HG03521 (cell line): ENCODE results near the gene C6orf52.
"Not testable (repeated sequence)": the region's sequence is repeated elsewhere in the genome, so short reads cannot be mapped to it uniquely, and the experiment has no call there.

Source experiments
- ATAC-seq: cut with Tn5 transposase; IDR thresholded peaks from one replicate; pipeline ENCODE4 v1.9.1; 2021; ENCODE audit warnings: mild to moderate bottlenecking, moderate library complexity; ENCODE audit not compliant: unreplicated experiment

C6orf52 gene

DNA sequence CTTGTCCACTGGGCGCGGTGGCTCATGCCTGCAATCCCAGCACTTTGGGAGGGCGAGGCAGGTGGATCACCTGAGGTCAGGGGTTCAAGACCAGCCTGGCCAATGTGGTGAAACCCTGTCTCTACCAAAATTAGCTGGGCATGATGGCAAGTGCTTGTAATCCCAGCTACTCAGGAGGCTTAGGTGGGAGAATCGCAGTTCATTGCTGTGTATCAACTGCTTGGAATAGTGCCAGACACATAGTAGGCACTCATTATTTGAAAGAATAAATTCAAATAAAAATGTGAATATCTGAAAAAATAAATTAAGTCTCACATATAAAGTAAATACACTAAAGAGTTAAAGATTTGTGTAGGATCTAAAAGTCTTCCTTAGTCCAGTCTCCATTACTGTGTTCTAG, 2.2 kb upstream of the C6orf52 start:
- no peak for ATAC-seq

DNA sequence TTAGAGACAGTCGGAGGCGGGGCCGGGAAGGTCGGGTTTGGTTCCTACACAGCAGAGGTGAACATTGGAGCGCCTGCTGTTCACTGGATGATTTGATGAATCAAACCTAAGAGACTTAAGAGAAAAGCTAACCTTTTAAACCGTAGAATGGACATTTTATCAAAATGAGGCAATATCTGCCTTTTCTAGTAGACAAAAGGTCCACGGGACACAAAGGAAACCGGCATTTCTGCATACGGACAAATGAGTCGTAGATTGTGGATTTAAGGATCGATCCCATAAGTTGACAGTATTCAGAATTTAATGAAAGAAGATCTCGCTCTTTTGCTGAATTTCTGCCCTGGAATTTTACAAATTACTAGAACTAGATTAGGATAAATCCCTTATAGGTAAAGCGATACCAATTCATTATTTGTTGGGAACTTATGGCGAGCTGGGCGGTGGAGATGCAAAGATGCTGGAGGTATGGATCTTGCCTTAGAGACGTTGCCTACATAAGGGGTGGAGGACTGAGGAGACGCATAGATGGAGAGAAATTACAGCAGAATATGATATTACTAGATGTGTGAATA, 756 bp upstream of the C6orf52 start:
- no peak for ATAC-seq

DNA sequence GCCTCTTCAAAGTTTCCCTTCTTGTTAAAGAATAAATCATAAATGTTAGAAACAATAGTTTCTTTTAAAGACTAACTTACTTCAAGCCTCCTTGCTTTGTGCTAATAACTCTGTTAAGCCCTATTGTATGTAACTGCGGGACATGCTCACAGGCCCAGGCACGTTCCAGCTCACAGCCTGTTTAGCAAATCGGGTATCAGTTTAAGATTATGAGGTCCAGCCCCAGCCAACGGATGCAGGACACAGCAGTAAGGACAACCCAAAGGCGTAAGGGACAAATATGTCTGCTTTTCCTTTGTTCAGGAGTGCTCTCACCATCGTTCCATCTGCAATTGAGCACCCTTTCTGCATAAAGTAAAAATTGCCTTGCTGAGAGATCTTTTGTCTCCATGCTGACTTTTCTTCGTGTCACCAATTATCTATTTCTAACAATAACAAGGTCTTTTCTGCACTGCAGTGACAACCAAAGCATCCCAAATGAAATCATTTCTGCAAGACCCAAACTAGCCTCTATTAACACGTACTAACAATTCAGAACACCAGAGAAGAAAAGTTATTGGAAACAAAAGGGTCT, 1.4 kb downstream of the C6orf52 start:
- no peak for ATAC-seq

DNA sequence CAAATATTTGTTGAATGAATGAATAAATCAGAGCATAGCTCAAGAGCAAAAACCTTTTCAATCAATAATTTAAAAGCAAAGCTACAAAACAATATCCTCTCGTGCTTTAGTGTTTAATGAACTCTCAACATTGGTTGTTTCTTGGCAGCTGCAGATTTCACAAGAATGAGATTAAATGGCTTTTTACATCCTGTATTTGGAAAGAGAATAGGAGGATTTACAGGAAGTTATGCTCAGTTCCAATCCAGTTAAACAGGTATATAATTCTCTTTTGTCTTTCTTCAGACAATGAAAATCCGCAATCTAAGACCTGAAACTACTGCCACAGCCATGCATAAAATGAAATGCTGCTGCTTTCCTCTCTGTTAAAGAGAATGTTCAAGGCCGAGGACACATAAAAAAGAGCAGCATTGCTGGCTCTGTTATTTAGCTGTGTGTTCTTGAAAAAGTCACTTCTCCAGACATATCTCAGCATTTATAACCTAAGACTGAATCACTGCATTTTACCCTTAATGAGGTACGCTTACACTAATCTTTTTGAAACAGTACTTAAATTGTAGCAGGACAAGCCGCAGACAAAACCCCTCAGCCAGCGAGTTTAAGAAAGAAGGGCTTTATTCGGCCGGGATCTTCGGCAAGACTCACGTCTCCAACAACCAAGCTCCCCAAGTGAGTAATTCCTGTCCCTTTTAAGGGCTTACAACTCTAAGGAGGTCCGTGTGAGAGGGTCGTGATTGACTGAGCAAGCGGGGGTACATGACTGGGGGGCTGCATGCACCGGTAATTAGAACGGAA, 3.6 kb downstream of the C6orf52 start:
- ATAC-seq: no peak

DNA sequence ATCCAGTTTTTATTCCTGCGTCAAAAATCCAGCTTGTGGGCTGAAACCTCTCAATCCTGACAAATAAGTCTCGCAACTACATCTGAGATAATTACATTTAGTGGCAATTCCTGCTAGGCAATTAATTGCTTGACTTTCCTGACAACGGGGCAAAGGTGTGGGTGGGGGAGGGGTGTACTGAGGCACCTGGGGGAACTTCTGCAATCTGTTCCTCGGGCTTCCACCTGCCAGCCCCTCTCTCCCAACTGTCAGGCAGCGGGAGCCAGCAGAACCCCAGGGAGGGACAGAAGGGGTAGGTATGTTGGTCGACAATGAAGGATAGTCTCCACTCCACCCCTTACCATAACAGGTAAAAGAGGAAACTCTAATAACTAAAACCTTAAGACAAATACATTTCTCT, 6.8 kb downstream of the C6orf52 start:
- no peak for ATAC-seq

DNA sequence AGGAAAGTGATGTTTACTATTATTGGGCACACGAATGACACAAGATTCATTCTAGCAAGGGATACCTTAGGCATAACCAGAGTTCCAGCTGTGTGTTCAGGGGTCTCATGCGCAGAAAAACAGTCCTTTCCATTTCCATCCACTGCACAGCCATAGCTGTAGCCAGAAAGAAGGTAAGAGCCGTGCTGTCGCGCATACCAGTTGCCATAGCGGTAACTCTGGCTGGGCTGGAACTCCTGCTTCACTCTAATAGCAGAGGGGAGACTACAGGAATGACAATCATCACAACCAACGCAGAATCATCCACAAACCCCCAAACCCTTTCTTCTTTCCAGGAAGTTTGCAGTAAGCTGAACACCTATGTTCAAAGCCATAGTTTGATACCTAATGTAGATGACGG, 7.5 kb downstream of the C6orf52 start:
- no peak for ATAC-seq

DNA sequence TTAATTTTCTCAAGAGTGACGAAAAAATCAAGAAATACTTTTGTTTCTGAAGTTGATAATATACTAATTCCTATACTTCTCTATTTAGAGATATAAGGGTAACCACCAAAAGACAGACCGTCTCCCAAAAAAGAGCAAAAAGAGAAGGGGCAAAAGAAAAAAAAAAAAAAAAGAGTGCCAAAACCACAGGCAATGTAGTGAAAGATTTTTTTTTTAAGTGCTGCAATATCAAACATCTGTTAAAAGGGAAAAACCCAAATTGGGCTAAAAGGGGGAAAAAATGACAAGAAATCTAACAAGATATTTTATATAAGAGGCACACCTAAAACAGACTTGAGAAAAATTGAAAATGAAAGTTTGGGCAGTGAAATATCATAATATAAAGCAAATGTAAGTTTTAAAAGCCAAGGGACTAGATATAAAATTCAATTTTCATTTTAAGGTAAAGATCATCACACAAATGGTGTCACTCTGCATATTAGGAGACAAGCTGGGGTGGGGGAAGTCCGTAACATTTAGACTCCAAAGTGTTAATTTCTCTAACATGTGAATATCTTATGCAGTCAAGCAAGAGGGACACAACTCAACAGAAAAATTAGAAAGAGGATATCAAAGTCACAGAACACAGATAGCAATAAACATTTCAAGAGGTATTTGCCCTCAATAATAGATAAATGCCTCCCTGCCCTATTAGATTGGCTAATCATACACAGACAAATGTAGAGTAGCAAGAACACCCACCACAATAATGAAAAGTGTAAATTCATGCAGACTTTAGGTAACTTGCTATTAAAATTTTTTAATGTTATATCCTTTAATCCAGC, 9.1 kb downstream of the C6orf52 start:
- no peak for ATAC-seq

DNA sequence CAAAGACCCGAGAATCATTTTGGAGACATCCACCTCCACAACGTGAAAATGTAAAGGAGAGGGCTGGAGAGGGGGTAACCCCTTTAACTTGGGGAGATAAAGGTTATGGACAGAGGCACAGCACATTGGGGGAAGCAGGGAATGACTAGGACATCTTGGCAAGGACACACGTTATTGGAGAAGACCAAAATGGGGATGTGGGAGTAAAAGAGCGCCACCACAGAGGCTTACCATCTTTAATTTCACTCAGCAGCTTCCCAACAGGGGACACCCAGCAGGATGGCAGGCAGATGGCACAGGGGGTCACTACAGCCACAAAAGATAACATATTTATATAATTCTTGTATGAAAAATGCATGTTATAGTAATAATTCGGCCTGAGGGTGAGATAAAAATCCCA, 9.8 kb downstream of the C6orf52 start:
- no peak for ATAC-seq

DNA sequence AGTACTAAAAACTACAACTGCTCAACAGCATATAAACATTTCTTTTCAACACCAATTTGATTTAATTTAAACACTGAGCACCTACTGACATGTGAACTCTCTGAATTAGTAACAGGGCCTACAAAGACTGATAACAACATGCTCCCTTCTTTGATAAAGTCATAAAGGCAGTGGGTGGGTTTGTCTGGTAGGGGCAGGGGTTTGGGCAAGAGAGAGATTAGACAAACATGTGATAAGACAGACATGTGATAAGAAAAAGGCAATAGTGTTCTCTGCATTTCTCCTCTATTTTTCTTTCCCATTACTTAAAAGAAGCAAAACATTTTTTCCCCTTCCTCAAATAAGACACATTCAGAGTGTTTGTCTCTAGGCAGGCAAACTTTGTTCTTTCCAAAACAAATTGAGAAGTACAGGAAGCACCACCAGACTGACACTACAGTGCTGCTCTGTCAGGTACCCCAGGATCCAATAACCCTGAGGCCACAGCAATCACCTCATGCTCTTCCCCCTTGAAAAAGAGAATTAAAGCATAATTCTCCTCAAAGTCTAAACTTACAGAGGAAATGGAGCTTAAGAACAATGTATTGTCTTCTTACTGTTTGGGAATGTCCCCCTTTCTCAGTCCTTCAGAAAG, 11.9 kb downstream of the C6orf52 start:
- no peak for ATAC-seq

DNA sequence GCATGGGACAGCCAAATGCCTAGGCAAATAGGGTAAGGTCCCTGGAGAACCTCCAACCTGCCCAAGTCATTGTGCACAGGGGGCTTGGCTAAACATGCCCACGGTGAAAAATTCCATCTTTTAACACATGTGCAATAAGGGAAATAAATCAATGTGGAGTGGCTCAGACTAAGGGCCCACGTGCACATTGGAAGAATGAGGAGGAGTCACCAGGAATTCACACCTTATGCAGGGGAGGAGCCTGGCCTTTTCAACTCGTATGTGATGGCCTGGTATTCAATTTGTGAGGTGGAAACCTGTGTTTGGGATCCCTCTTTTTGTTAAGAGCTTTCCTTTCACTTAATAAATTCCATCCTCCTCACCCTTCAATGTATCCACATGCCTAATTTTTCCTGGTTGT, 12.6 kb downstream of the C6orf52 start:
- ATAC-seq: no peak

DNA sequence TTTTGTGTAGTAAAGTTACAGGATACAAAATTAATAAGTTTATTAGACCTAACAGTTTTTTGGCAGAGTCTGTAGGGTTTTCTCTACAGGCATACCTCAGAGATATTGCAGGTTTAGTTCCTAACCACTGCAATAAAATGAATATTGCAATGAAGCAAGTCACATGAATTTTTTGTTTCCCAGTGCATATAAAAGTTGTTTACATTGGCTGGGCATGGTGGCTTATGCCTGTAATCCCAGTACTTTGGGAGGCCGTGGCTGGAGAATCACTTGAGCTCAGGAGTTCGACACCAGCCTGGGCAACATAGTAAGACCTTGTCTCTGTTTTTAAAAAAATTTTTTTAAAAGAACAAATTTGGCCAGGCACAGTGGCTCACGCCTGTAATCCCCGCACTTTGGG, 16.0 kb downstream of the C6orf52 start:
- no peak for ATAC-seq

DNA sequence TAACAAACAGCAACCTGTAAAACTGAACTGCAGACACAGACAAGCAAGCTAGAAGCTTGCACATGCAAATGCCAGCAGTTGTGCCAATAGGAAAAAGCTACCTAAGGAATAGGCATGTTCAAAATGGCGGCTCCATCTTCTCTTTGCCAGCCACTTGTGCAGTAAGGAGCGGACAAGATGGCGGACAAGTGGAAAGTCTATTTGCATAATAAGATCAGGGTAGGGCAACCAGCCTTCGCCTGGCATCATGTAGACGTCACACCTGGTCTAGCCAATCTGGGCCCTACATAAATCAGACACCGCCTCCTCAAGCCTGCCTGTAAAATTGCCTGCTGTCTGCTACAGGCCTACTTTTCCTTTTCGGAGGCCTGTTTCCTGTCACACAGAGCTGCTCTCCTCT, 18.0 kb downstream of the C6orf52 start:
- no peak for ATAC-seq

DNA sequence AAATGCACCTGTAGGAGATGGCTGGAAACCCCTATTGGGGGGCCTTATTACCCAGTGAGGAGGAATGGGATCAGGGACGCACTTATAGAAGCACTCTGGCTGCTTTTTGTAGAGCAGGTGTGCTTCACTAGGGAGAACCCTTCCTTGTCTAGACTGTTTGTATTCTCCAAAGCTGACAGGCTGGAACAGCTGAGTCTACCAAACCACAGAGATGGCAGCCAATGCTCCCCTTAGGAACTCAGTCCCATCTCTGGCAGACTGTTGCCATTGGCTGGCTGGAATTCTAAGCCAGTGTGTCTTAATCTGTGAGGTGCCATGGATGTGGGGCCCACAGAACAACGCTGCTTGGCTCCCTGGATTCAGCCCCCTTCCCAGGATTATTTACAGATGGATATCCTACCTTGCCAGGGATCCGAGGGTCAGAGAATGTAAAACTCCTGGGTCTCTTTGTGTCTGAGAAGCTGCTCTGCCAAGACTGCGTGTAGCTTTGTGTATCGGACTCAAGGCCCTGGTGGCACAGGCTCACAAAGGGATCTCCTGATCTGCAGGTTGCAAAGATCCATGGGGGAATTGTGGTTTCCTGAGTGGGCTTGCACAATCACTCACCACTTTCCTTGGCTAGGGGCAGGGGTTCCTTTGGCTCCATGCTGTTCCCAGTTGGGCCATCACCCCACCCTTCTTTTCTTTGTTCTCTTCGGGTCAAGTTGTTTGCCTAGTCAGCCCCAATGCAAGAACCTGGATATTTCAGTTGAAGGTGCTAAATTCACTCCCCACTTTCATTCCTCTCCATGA, 26.1 kb downstream of the C6orf52 start:
- ATAC-seq: no peak

DNA sequence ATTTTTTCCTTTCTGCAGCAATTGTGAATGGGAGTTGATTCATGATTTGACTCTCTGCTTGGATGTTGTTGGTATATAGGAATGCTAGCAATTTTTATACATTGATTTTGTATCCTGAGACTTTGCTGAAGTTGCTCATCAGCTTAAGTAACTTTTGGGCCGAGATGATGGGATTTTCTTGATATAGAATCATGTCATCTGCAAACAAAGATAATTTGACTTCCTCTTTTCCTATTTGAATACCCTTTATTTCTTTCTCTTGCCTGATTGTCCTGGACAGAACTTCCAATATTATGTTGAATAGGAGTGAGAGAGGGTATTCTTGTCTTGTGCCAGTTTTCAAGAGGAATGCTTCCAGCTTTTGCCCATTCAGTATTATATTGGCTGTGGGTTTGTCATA, 28.8 kb downstream of the C6orf52 start:
- ATAC-seq: not testable (repeated sequence)

DNA sequence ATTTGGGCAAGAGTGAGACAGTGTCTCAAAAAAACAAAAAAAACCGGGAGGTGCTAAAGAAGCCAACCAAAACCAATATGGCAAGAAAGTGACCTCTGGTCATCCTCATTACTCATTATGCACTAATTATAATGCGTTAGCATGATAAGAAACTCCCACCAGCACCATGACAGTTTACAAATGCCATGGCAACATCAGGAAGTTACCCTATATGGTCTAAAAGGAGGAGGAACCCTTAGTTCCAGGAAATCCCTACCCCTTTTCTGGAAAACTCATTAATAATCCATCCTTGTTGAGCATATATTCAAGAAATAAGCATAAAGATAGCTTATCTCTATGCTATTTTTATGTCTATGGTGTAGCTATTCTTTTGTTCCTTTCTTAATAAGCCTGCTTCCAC, 31.7 kb downstream of the C6orf52 start:
- no peak for ATAC-seq

DNA sequence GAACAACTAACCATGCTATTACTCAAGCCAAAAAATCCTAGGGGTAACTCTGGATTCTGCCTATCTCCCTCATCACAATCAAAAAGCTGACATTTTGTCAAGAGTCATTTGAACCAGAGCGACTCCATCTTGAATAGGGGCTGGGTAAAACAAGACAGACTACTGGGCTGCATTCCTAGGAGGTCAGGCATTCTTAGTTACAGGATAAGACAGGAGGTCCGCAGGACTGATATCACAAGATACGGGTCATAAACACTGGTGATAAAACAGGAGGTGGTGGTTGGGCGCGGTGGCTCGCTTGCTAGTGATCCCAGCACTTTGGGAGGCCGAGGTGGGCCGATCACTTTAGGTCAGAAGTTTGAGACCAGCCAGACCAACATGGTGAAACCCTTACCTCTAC, 32.2 kb downstream of the C6orf52 start:
- no peak for ATAC-seq

DNA sequence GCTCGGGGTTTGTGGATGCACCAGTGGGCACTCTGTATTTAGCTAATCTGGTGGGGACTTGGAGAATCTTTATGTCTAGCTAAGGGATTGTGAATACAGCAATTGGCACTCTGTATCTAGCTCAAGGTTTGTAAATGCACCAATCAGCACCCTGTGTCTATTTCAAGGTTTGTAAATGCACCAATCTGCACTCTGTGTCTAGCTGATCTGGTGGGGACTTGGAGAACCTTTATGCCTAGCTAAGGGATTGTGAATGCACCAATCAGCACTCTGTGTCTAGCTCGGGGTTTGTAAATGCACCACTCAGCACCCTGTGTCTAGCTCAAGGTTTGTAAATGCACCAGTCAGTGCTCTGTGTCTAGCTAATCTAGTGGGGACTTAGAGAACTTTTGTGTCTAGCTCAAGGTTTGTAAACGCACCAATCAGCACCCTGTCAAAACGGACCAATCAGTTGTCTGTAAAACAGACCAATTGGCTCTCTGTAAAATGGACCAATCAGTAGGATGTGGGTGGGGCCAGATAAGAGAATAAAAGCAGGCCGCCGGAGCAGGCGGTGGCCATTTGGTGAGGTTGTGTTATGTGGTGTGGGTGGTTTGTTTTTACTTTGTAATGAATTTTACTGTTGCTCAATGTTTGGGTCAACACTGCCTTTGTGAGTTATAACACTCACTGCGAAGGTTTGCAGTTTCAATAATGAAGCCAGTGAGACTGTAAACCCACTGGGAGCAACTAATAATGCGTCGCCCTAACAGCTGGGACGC, 33.8 kb downstream of the C6orf52 start:
- not testable (repeated sequence) for ATAC-seq

DNA sequence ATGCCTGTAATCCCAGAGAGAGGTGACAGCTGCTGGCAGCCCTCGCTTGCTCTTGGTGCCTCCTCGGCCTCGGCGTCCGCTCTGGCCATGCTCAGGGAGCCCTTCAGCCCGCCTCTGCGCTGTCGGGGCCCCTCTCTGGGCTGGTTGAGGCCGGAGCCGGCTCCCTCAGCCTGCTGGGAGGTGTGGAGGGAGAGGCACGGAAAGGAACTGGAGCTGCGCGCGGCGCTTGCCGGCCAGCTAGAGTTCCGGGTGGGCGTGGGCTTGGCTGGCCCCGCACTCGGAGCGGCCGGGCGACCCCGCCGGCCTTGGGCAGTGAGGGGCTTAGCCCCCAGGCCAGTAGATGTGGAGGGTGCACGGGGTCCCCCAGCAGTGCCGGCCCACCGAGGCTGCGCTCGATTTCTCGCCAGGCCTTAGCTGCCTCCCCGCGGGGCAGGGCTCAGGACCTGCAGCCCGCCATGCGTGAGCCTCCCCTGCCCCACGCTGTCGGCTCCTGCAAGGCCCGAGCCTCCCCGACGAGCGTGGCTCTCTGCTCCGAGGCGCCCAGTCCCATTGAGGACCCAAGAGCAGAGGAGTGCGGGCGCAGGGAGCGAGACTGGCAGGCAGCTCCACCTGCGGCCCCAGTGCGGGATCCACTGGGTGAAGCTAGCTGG, 34.6 kb downstream of the C6orf52 start:
- no peak for ATAC-seq
